HG02970 (cell line): Measurements from ENCODE around the gene LRRC15.

Experiments
- ATAC-seq: cut with Tn5 transposase; IDR thresholded peaks from one replicate; pipeline ENCODE4 v1.9.1; 2021; ENCODE audit warnings: mild to moderate bottlenecking, moderate library complexity, moderate number of reproducible peaks; ENCODE audit not compliant: unreplicated experiment, low FRiP score

Gene LRRC15

GRCh38 chr3:194365526-194365925, 4.0 kb downstream of the LRRC15 start:
- no peak for ATAC-seq

- ATAC-seq: no peak
Measured at GRCh38 chr3:194364652-194365434, 4.7 kb downstream of the LRRC15 start.

DNA sequence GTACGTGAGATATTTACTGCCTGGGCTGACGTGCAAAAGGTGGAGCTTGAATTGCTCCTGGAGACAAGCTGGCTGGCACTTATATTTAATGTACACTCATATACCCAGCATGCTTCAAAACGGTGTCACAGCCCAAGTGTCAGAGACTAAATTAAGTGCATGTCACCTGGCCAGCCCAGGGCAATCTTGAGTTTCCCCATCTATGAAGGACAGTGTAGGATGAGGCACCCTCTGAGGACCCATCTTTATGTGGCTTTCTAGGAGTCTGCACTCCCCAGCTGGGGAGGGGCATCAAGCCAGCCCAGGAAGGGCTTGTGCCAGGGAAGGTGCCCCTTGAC, 5.3 kb downstream of the LRRC15 start:
- no peak for ATAC-seq

GRCh38 chr3:194360568-194360967, 9.0 kb downstream of the LRRC15 start:
- ATAC-seq: no peak

- no peak for ATAC-seq
Measured at GRCh38 chr3:194357681-194358080, 11.9 kb downstream of the LRRC15 start.

DNA sequence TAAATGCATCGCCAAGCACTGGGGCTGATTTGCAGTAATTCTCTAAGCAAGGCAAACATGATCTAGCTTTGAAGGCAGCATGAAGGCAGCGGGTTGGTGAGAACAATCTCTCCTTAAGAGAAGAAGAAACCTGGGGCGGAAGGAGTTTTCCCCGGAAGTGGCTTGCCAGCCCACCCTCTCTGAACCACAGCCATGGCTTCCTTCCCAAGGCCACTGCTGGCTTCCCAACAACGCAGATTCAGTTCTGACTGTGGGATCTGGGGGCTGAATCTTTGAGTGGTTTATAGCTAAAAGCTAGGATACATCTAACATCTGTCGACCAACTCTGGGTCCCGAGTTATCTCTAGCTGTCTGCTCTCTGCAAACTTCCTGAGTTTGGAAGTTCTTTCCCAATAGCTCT, 14.2 kb downstream of the LRRC15 start:
- ATAC-seq: no peak

GRCh38 chr3:194354315-194354714, 15.2 kb downstream of the LRRC15 start:
- no peak for ATAC-seq

DNA sequence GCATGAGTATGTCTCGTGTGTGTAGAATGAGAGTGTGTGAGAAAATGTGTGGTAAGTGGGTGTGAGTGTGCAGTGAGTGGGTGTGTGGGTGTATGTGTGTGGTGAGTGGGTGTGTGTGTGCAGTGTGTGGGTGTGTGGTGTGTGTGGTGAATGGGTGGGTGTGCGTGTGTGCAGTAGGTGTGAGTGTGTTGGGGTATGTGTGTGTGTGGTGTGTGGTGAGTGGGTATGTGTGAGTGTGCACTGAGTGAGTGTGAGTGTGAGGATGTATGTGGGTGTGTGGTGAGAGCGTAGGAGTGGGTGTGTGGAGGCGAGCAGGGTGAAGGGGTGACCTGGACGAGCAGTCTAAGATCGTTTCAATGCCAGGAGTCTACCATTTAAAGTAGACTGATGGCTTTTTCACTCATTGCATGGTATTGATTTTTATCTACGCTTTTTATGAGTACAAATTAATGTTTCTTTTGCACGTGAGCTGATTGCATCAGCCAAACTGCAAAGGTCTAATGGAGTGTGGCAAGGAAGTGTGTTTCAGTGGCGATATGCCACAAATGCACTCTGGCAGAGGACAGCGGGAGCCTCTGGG, 16.8 kb downstream of the LRRC15 start:
- no peak for ATAC-seq

DNA sequence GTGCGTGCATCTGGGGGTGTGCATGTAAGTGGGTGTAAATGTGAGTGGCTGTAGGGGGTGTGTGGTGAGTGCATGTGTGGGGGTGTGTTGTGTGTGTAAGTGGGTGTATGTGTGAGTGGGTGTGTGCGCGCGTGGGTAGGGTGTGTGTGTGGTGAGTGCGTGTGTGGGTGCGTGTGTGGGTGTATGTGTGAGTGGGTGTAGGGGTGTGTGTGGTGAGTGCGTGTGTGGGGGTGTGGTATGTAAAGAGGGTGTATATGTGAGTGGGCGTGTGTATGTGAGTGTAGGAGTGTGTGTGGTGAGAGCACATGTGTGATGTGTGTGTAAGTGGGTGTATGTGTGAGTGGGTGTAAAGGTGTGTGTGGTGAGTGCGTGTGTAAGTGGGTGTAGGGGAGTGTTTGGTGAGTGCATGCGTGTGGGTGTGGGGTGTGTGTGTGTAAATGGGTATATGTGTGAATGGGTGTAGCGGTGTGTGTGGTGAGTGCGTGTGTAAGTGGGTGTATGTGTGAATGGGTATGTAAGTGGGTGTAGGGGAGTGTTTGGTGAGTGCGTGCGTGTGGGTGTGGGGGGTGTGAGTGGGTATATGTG, 17.5 kb downstream of the LRRC15 start:
- no peak for ATAC-seq

DNA sequence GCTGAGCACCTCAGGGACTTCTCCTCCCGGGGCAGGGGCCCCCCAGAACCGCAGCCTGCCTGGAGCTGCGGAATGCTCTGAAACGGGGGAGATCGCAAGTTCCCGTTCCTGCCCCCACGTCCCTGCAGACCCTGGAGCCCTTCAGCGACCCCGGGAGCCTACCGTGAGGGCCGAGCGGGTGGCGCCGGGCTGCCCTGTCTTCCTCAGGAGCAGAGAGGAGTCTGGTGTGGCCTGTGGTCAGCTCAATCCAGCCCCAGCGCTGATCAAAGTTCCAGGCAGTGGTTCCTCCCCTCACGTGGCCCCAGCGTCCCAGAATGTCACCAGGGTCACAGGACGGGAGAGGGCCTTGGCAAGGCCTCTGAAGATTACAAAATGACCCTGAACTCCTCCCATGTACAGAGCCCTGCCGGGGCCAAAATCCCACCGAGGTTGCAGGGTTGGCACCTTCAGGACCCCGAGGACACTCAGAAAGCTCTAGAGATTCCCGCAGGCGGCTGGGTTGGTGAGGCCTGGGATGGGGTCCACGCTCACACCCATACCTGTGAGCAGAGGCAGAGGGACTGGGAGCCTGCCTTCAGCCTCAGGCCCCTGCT, 18.4 kb downstream of the LRRC15 start, which contains the start of gene CPN2:
Gene CPN2, minus strand, starts transcription at position 249 of the 593 bp plus-strand sequence. CDS start 8,626 bp downstream, outside the sequence.
- no peak for ATAC-seq

DNA sequence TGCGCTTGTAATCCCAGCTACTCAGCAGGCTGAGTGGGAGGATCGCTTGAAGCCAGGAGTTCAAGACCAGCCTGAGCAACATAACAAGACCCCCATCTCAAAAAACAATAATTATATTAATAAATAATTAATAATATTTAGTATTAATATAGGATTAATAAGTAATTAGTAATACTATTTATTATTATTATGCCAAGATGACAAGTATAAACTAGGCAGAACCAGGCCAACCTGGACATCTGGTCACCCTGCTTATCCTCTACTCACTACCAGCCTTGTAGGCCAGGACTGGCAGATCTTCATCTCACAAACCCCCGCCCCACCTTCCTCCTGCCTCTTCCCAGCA, 18.8 kb downstream of the LRRC15 start:
- no peak for ATAC-seq

GRCh38 chr3:194348354-194348753, 21.2 kb downstream of the LRRC15 start:
- ATAC-seq: no peak

DNA sequence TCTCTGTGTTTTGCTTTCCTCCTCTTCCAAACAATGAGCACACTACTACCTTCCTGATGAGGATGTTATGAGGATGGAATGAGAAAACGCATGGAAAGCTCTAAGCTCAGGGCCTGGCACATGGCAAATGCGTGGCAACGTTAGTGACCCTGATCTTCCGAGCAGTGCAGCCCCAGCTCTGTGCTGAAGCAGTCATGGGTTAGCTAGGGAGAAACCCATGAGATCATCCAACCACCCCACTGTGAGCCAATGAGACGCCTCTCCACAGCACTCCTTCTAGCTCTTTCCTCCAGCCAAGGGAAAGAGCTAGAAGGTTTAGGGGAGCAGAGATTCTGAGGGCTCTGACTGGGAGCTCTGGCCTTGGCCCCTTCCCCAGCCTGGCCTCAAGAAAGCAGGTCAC, 22.9 kb downstream of the LRRC15 start:
- no peak for ATAC-seq

GRCh38 chr3:194346035-194346434, 23.5 kb downstream of the LRRC15 start:
- ATAC-seq: no peak

DNA sequence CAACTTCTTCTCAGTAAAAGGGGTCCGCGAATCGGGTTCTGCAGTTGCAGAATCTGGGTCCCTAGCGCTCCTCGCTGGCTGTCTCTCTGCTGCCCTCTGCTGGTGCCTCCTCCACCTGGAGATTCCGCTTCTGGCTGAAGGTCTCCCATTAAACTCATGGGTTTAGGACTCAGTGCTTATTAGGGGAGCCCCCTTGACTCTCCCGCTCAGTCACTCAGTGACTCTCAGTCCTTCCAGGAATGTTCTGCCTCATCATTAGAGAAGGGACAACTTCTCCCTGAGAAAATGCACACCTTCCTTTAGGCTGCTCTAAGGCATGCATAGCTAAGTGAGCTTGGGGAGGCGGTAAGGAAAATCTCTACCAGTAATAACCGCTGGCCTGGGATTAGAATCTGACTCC, 25.5 kb downstream of the LRRC15 start:
- ATAC-seq: no peak

- ATAC-seq: no peak
Measured at GRCh38 chr3:194343561-194343893, 26.0 kb downstream of the LRRC15 start.

GRCh38 chr3:194342861-194343560, 26.5 kb downstream of the LRRC15 start:
- ATAC-seq: no peak

DNA sequence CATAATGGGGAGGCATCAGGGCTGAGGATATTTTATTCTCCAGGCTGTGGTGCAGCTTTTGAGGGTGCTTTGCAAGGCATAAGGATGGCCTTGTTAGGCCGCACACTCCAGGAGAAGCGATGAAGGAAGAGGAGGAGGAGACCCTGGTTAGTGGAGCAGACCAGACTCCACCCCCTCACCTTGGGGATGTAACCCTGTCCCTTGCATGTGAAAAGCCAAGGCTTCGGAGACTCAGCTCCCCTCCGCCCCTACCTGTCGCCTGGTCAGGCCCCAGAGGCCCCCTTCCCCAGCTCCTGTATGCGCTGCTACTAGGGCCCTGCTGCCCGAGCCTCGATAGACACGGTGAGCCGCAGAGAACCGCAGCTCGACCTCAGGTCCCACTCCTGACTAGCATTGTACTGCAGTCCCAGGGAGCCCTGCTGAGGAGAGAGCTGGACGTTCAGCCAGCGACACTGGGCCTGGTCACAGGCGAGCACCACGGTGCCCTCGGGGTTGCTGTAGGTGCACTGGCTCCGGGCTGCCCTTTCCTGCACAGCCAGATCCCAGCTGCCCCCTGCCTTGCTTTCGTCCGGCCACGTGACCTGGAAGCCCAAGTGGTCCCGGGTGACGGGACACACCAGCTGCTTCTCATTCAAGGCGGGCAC, 28.7 kb downstream of the LRRC15 start:
- ATAC-seq: no peak

GRCh38 chr3:194339840-194340239, 29.7 kb downstream of the LRRC15 start:
- no peak for ATAC-seq

- no peak for ATAC-seq
Measured at GRCh38 chr3:194339356-194339755, 30.2 kb downstream of the LRRC15 start.
